Measurements from ENCODE around the gene TASL. TPM values are rescaled to one million over a fixed set of nuclear protein-coding genes. Genes with fewer than 3 reads are reported as not detected.

The TASL gene
- total RNA-seq, 4 donors from 2014 or later: 0.27 to 3.7 (median 1.6) TPM; not detected in 1

- no peak for DNase-seq
- Histone ChIP-seq H3K27ac (peak overlapping the region in 1 of 4 donors; percentile 5), H3K27me3 (no peaks in the 10 kb centered on the region), H3K36me3 (no peaks in the 10 kb centered on the region), H3K4me3 (no peak overlapping the region), H3K4me1 (no peaks in the 10 kb centered on the region), H3K9me3 (no peaks in the 10 kb centered on the region)
- intact Hi-C loops (cut with DNase I; ENCODE audit: low total_unique reads): loop anchor here (10.0 kb wide), 1 partner anchor 132 kb away; no protein-coding TSS in a partner anchor
- in situ Hi-C loops (cut with MboI; ENCODE audit: low pct_ligation_motif_present in 1 of 4, low pct_unique_long_range_greater_than_20kb in 1 of 4, low sequenced_read_pairs in 3 of 4): loop anchor here in 2 of 4 donors (10.0 to 25.0 kb wide), 2 partner anchors 139 to 142 kb away; no protein-coding TSS in a partner anchor
- TF ChIP-seq EP300 (IDR thresholded peaks at IDR 0.05; ENCODE audit: low read depth) (no peak), POLR2AphosphoS5 (IDR thresholded peaks at IDR 0.05) (no peak), CTCF (IDR thresholded peaks at IDR 0.05) (no peak), POLR2A (IDR thresholded peaks at IDR 0.05) (no peak)
- WGBS, 2 donors (ENCODE audit: low coverage in 1 of 2): 40 to 76% methylated on average over 2 to 3 of the region's 3 CpGs
Observed at GRCh38 chrX:30573125-30573524, 4.4 kb downstream of the TASL start.

- H3K27me3 ChIP-seq: no peaks in the 10 kb centered on the region
- no peaks in the 10 kb centered on the region for H3K4me1 ChIP-seq
- DNase-seq: no peak
- H3K27ac ChIP-seq: no peak overlapping the region
- in situ Hi-C loops (cut with MboI; ENCODE audit: low pct_ligation_motif_present in 1 of 4, low pct_unique_long_range_greater_than_20kb in 1 of 4, low sequenced_read_pairs in 3 of 4) (loop anchor here in 2 of 4 donors (10.0 to 25.0 kb wide), 2 partner anchors 140 to 142 kb away; no protein-coding TSS in a partner anchor), intact Hi-C loops (cut with DNase I; ENCODE audit: low total_unique reads) (loop anchor here (10.0 kb wide), 1 partner anchor 132 kb away; no protein-coding TSS in a partner anchor)
- no peaks in the 10 kb centered on the region for H3K9me3 ChIP-seq
- H3K4me3 ChIP-seq: no peak overlapping the region
- 20 to 63% methylated on average over 3 to 4 of the region's 4 CpGs for WGBS, 2 donors (ENCODE audit: low coverage in 1 of 2)
- H3K36me3 ChIP-seq: no peaks in the 10 kb centered on the region
- no peak for TF ChIP-seq POLR2A (IDR thresholded peaks at IDR 0.05)
- TF ChIP-seq POLR2AphosphoS5 (IDR thresholded peaks at IDR 0.05): no peak
- TF ChIP-seq CTCF (IDR thresholded peaks at IDR 0.05): no peak
Observed at GRCh38 chrX:30572678-30573077, 4.9 kb downstream of the TASL start.

- in situ Hi-C loops (cut with MboI; ENCODE audit: low pct_ligation_motif_present in 1 of 4, low pct_unique_long_range_greater_than_20kb in 1 of 4, low sequenced_read_pairs in 3 of 4): loop anchor here in 2 of 4 donors (10.0 to 25.0 kb wide), 2 partner anchors 140 to 143 kb away; no protein-coding TSS in a partner anchor
- WGBS, 2 donors (ENCODE audit: low coverage in 1 of 2): 43 to 70% methylated on average over 1 of the region's 1 CpG
- no peaks in the 10 kb centered on the region for H3K9me3 ChIP-seq
- TF ChIP-seq POLR2AphosphoS5 (IDR thresholded peaks at IDR 0.05): no peak
- no peak for TF ChIP-seq POLR2A (IDR thresholded peaks at IDR 0.05)
- TF ChIP-seq CTCF (IDR thresholded peaks at IDR 0.05): no peak
- TF ChIP-seq EP300 (IDR thresholded peaks at IDR 0.05; ENCODE audit: low read depth): no peak
- no peaks in the 10 kb centered on the region for H3K27me3 ChIP-seq
- H3K4me1 ChIP-seq: no peaks in the 10 kb centered on the region
- no peaks in the 10 kb centered on the region for H3K36me3 ChIP-seq
- intact Hi-C loops (cut with DNase I; ENCODE audit: low total_unique reads): loop anchor here (10.0 kb wide), 1 partner anchor 133 kb away; no protein-coding TSS in a partner anchor
- no peak for DNase-seq
- H3K4me3 ChIP-seq: no peak overlapping the region
- H3K27ac ChIP-seq: no peak overlapping the region
Observed at GRCh38 chrX:30572004-30572403, 5.6 kb downstream of the TASL start.

DNA sequence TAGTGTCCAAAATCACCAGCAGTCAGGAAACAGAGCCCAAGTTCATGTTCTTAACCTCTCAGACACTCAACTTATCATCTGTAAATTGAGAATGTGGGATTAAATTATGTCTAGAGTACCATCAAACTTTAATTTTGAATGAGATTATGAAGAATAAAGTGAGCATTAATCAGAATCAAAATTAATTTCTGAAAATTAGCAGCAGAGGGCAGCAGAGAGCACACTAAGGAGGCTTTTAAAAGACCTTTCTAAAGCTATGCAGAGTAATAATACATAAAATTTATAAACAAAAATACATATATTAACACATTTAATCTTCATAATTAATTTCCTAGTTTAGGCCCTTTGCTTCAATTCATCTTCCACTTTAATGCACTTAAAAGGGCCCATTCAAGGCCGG lies 7.1 kb downstream of the TASL start:
- Histone ChIP-seq H3K9me3 (no peaks in the 10 kb centered on the region), H3K36me3 (no peaks in the 10 kb centered on the region), H3K27me3 (no peaks in the 10 kb centered on the region), H3K4me3 (no peak overlapping the region), H3K4me1 (no peaks in the 10 kb centered on the region), H3K27ac (no peak overlapping the region)
- TF ChIP-seq POLR2A (IDR thresholded peaks at IDR 0.05) (no peak), CTCF (IDR thresholded peaks at IDR 0.05) (peak; percentile 30 to 60 (median 45))
- in situ Hi-C loops (cut with MboI; ENCODE audit: low pct_ligation_motif_present in 1 of 4, low pct_unique_long_range_greater_than_20kb in 1 of 4, low sequenced_read_pairs in 3 of 4): loop anchor here in 2 of 4 donors (10.0 to 25.0 kb wide), 2 partner anchors 142 to 144 kb away; no protein-coding TSS in a partner anchor
- intact Hi-C loops (cut with DNase I; ENCODE audit: low total_unique reads): loop anchor here (10.0 kb wide), 1 partner anchor 134 kb away; no protein-coding TSS in a partner anchor
- 83% methylated on average over 1 of the region's 1 CpG; no CpG with 5 or more reads in 1 of the 2 donors for WGBS, 2 donors (ENCODE audit: low coverage in 1 of 2)
- DNase-seq: no peak

Measured in transverse colon (tissue), 4 donors.